Natural killer cell (primary cell): ENCODE results near the gene LLGL2. TPM values are rescaled to one million over a fixed set of nuclear protein-coding genes. Genes with fewer than 3 reads are reported as not detected.
A peak's percentile ranks its signal among the peaks of the same experiment; 100 is the strongest.

ENCODE experiments used
- ATAC-seq, 3 donors: fragments of 150-1000 bp in 2 of 3; fragments of 200-7000 bp in 1 of 3; cut with Tn5 transposase; 1 replicate in 1 of 3; 2 replicates in 2 of 3; pipeline ENCODE4 v1.10.0; 2021; ENCODE audit warnings: mild to moderate bottlenecking in 2 of 3, moderate library complexity in 2 of 3
- DNase-seq, 2 donors: peaks; one replicate each; pipeline versions ENCODE4 v3.0.0 to v3.0.0-alpha.2; 2013 to 2021; ENCODE audit warnings: mixed read lengths in 1 of 2
- H3K27ac ChIP-seq: one replicate; pipeline ENCODE4 v1.5.1; 2013; ENCODE audit warnings: mild to moderate bottlenecking, low read length
- H3K27me3 ChIP-seq: one replicate; pipeline ENCODE4 v1.6.1; 2013; ENCODE audit warnings: low read length; ENCODE audit not compliant: control insufficient read depth, insufficient read depth
- H3K36me3 ChIP-seq: one replicate; pipeline ENCODE4 v1.6.1; 2013; ENCODE audit warnings: low read length; ENCODE audit not compliant: control insufficient read depth, insufficient read depth
- H3K4me1 ChIP-seq: one replicate; pipeline ENCODE4 v1.6.1; 2013; ENCODE audit warnings: low read length; ENCODE audit not compliant: control insufficient read depth, insufficient read depth
- H3K4me3 ChIP-seq: one replicate; pipeline ENCODE4 v1.5.1; 2013; ENCODE audit warnings: low read length
- H3K9me3 ChIP-seq: one replicate; pipeline ENCODE4 v1.6.1; 2013; ENCODE audit warnings: low read length; ENCODE audit not compliant: control insufficient read depth, insufficient read depth
- H3K27ac Mint-ChIP-seq, 2 donors: one replicate each; pipeline ENCODE4 v1.8.0; 2022; ENCODE audit warnings: mild to moderate bottlenecking in 2 of 2, mixed read lengths in 2 of 2, moderate library complexity in 1 of 2
- H3K27me3 Mint-ChIP-seq, 2 donors: one replicate each; pipeline ENCODE4 v1.8.0; 2022; ENCODE audit warnings: low read depth in 2 of 2, mixed read lengths in 2 of 2
- H3K36me3 Mint-ChIP-seq: one replicate; pipeline ENCODE4 v1.8.0; 2022; ENCODE audit warnings: mixed read lengths
- H3K4me1 Mint-ChIP-seq, 2 donors: one replicate each; pipeline ENCODE4 v1.8.0; 2022; ENCODE audit warnings: mixed read lengths in 2 of 2
- H3K4me3 Mint-ChIP-seq: one replicate; pipeline ENCODE4 v1.8.0; 2022; ENCODE audit warnings: mild to moderate bottlenecking, moderate library complexity, mixed read lengths
- H3K9me3 Mint-ChIP-seq, 2 donors: one replicate each; pipeline ENCODE4 v1.8.0; 2022; ENCODE audit warnings: mixed read lengths in 2 of 2
- WGBS: methylation state at CpG from one replicate; pipeline ENCODE4 v1.1.7; 2013; ENCODE audit warnings: missing lambda C conversion rate; ENCODE audit not compliant: insufficient coverage; 5-methylcytosine and 5-hydroxymethylcytosine counted together
- intact Hi-C: fragments of 100-400 bp; cut with micrococcal nuclease; formaldehyde crosslinking; loops from one replicate; pipeline ENCODE4 v1.14.2; 2022
- total RNA-seq, 4 donors: library from RNA; stranded (reverse); fragments of 120-200 nt in 1 of 4; gene quantifications; one replicate each; pipeline versions ENCODE4 v1.2.3 to v1.2.4, GENCODE V29; 2013 to 2022
- TF ChIP-seq, protein P1 (sequence below): fragments of 200-600 bp; IDR thresholded peaks from one replicate; pipeline ENCODE4 v1.8.0; 2022; ENCODE audit warnings: antibody characterized with exemption

Gene LLGL2
- total RNA-seq, 3 donors from 2014 or later (not counting 1 experiment from before 2014, with no cell fraction given), result 229 to 302 (median 244) TPM

DNA sequence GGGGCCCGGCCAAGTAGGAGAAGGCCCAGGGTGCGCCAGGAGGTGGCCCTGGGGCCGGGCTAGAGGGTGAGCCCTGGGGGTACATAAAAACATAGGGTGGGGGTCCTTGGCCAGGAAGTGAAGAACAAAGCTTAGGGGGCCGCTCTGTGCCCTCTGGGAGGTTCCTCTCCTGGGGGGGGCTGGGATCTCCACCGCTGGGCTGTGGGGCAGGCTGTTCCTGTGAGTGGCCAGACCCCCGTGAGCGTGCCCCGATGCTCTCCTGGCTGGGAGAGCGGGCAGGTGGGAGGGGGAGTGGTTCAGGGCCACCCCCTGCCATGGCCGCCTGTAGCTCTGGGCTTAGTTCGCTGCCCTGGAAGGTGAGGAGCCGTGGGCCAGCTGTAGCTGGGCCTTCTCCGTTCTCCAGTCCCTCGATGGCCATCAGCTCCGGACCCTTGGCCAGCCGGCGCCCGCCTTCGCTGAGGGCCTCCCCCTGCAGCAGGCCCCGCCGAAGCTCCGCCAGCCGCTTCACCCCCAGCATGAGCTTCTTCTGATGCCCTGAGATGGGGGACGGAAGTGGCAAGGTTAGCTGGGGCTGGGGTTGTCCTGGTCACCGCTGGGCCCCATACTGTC, 22.7 kb upstream of the LLGL2 start:
- Mint-ChIP-seq H3K36me3 (no peaks in the 10 kb centered on the region), H3K4me1 (peaks cover 0 to 9% of the 10 kb centered on the region in 2 donors), H3K27ac (no peak overlapping the region), H3K27me3 (no peaks in the 10 kb centered on the region), H3K4me3 (no peak overlapping the region), H3K9me3 (no peaks in the 10 kb centered on the region)
- H3K27me3 ChIP-seq, result no peaks in the 10 kb centered on the region
- intact Hi-C loops, result no loop called here
- no peak overlapping the region for H3K4me3 ChIP-seq
- H3K4me1 ChIP-seq, result peaks cover 23% of the 10 kb centered on the region
- ATAC-seq, result no peak
- DNase-seq, result no peak
- 90% methylated on average over 25 of the region's 25 CpGs for WGBS
- no peaks in the 10 kb centered on the region for H3K9me3 ChIP-seq
- H3K27ac ChIP-seq, result no peak overlapping the region
- H3K36me3 ChIP-seq, result peaks cover 12% of the 10 kb centered on the region
- TF ChIP-seq, protein P1, sequence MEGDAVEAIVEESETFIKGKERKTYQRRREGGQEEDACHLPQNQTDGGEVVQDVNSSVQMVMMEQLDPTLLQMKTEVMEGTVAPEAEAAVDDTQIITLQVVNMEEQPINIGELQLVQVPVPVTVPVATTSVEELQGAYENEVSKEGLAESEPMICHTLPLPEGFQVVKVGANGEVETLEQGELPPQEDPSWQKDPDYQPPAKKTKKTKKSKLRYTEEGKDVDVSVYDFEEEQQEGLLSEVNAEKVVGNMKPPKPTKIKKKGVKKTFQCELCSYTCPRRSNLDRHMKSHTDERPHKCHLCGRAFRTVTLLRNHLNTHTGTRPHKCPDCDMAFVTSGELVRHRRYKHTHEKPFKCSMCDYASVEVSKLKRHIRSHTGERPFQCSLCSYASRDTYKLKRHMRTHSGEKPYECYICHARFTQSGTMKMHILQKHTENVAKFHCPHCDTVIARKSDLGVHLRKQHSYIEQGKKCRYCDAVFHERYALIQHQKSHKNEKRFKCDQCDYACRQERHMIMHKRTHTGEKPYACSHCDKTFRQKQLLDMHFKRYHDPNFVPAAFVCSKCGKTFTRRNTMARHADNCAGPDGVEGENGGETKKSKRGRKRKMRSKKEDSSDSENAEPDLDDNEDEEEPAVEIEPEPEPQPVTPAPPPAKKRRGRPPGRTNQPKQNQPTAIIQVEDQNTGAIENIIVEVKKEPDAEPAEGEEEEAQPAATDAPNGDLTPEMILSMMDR, result no peak

DNA sequence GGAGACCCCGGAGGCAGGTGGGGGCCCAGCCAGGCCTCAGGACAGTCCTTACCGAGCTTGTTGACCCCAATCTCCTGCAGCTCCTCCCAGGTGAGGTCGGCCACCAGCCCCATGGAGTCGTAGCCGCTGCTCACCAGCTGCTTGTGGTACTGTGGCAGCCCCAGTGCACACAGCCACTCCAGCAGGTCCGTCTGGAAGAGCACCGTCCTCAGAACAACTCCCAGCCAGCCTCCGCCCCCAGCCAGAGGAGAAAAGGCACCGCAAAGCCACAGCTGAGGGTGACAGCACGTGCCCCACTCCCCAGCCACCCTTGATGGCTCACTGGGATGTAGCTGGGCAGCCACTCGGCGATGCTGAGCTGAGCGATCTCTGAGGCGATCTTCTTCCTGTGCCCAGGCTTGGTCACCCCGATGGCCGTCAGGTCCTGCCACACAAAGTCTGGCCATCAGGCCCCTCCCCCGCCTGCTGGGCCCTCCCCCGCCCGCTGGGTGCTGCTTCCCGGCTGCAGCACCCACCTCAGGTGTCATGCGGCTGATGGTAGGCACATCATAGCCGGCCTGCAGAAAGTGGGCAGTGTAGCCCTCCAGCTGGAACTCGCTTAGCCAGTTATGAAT, 22.1 kb upstream of the LLGL2 start:
- H3K27me3 Mint-ChIP-seq, result no peaks in the 10 kb centered on the region
- H3K4me1 Mint-ChIP-seq, result peaks cover 0 to 9% of the 10 kb centered on the region in 2 donors
- H3K27ac Mint-ChIP-seq, result no peak overlapping the region
- intact Hi-C loops, result no loop called here
- no peaks in the 10 kb centered on the region for H3K9me3 Mint-ChIP-seq
- no peaks in the 10 kb centered on the region for H3K36me3 Mint-ChIP-seq
- no peak overlapping the region for H3K4me3 Mint-ChIP-seq
- 85% methylated on average over 23 of the region's 23 CpGs for WGBS
- Histone ChIP-seq H3K4me3 (no peak overlapping the region), H3K27me3 (no peaks in the 10 kb centered on the region), H3K4me1 (peaks cover 21% of the 10 kb centered on the region), H3K36me3 (peaks cover 9% of the 10 kb centered on the region), H3K27ac (no peak overlapping the region), H3K9me3 (no peaks in the 10 kb centered on the region)
- ATAC-seq (no peak), DNase-seq (no peak)
- TF ChIP-seq, protein P1, result no peak

- Histone ChIP-seq H3K4me3 (no peak overlapping the region), H3K27ac (no peak overlapping the region), H3K9me3 (no peaks in the 10 kb centered on the region), H3K4me1 (peaks cover 21% of the 10 kb centered on the region), H3K27me3 (no peaks in the 10 kb centered on the region), H3K36me3 (peaks cover 6% of the 10 kb centered on the region)
- TF ChIP-seq, protein P1, result no peak
- peaks cover 0 to 9% of the 10 kb centered on the region in 2 donors for H3K4me1 Mint-ChIP-seq
- ATAC-seq, result peak; percentile 64 to 89 (median 86)
- H3K27ac Mint-ChIP-seq, result no peak overlapping the region
- H3K4me3 Mint-ChIP-seq, result peak overlapping the region; percentile 28
- no peaks in the 10 kb centered on the region for H3K9me3 Mint-ChIP-seq
- no peak for DNase-seq
- no peaks in the 10 kb centered on the region for H3K27me3 Mint-ChIP-seq
- H3K36me3 Mint-ChIP-seq, result no peaks in the 10 kb centered on the region
- WGBS, result 34% methylated on average over 13 of the region's 13 CpGs
- intact Hi-C loops, result no loop called here
These were observed 21.5 kb upstream of the LLGL2 start for GRCh38 chr17:75503976-75504346.
